DMS 273 treated with DMSO at 0.1 percent for 48 hours (cell line): ENCODE data around the gene NAP1L1.

ENCODE experiments used
- DNase-seq: peaks from one replicate; lab custom pipeline; 2025; lab: John Stamatoyannopoulos, UW

NAP1L1 gene

DNA sequence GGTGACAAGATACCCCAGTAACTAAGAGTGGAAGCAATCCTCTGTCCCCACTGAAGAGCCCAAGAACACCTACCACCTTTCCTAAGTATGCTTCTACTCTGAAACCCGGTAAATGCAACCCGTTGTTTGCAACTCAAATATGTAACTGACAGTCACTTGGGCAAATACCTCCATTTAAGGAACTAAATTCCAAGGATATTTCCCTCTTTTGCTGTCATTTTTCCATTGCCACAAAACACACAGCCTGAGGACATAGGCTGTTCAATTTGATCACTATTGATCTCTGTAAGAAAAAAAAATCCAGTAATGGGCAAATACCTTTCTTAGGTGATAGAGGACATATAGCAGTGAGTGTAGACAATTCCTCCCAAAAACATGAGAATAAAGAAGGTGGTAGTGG, 46.3 kb downstream of the NAP1L1 start:
- DNase-seq, result no peak

DNA sequence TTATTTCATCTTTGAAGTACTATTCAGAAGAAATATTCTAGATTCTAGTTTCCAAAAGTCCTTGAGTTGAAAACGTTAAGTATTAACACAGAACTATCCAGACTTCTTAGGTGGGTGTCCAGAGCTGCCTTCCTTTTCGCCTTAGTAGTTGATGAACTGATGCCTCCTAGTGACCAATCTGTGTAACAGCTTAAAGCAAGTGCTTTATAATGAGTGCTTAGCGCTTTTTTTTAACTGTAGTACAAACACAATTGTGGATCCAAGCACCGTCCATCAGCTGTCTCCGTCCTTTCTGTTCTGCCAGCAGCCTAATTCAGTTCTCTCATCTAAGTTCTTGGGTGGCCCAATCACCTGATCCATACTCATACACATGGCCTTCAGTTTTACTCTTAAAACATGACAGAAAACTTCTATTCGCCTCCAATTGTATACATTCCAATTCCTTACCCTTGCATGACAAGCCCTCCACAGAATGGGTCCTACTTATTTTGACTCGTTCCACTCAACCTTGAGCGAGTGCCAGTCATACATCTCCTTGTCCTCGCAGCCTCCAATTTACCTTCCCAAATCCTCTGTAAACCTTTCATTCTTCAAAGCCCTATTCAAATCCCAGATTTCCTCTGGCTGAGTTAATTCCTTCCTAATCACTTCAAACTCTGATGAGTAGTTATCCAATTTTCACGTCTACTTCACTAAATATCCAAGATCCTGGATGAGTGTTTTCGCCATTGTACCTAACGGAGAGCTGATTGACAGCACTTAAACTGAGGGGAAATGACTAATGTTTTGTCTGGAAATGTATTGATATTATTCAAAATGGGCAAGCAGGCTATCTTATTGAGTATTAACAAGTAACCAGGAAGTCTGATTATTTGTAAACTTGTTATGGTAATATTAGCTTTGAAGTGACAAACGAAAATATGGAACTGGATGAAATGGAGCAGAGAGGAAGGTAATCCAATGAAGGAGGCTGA, 47.1 kb downstream of the NAP1L1 start:
- DNase-seq, result peak; percentile 60

DNA sequence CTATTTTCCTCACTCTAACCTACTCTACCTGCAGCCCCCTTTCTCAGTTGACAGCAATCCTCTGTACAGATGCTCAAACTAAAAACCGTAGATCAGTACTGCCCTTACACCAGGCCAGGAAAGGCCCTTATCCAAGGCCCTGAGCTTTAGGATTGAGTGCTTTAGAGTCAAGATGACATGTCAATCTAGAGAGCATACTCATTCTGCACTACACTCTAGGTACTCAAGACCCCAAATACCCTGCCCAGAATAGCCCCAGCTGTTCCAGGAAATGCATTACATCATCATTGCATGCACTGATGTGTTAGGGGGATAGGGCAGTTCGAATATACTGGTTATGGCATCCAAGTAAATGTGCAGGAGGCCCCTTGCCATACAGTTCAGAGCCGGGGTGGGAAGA, 49.4 kb downstream of the NAP1L1 start:
- DNase-seq, result no peak

DNA sequence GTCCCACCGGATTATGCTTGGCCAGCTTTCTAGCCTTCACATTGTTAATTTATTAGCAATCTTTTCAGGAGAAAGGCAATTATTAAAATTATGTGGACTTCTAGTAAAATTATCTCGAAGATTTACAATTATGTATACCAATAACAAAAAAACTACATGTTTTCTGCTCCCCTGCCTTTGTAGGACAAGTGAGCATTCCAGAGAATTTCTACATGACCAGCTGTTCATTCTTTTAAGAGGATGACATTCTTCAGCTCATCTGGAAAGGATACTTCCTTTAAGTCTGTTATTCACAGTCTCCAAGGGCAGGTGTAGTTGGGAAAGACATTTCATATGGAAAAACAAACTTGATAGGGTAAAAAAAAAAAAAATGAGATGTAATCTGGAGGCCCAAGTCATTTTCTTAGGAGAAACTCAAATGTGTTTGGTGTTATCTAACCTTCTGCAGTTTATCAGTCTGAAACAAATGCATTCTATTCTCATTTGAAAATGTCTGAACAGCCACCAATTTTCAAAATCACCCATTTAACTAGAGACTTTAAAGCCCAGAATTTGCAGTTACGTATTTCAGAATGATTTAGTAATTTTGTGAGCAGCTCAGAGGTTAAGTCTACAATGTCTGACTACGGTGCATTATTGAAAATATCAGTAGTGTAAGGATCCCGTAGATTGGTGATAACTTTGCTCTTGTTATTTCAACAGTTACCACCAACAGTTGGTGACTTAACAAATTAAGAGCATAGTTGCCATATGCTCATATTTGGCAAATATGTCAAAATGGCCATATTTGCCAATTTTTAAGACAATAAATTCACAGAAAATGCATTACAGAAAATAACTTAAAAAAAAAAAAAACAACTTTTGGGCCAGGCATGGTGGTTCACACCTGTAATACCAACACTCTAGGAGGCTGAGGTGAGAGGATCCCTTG, 51.1 kb downstream of the NAP1L1 start:
- no peak for DNase-seq

DNA sequence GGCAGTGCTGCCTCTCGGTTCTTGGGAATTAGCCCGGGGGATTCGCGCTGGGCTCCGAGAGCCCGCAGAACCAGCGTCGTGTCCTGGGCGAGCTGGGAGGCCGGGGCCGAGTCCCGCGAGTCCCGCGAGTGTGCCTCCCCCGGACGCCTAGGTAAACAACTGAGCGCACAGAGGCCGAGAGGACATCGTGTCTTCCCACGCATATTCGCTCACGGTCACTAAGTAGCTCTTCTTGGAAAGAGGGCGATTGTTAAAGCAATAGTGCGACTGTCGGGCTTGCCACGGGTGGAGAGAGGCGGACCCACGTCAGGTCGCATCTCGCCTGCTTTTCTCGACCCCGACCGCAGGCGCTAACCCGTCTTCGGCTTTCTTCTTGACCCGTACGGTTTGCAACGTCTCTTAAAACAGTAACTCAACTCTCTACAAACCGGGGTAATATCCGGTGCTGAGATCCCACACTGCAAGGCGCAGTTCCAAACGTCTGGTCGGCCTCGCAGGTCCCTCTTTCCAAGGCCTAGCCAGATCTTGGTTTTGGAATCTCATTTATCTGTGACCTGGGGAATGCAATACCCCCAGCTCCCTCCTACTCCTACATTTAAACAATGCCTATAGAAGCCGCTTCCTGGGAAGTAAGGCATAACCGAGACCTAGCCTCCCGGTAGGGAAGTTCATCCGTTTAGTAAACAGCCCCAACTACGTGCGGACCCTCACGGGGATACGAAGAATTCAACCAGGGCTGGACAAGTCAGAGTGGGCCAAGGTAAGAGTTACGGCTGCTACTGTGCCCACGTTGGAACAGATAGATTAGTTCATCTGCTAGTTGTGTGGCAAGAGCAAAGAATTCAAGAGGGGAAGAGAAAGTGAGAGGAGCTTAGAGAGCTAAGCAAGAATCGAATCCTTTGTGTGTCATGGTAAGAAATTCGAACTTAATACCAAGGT, 52.2 kb downstream of the NAP1L1 start:
- DNase-seq, result no peak

DNA sequence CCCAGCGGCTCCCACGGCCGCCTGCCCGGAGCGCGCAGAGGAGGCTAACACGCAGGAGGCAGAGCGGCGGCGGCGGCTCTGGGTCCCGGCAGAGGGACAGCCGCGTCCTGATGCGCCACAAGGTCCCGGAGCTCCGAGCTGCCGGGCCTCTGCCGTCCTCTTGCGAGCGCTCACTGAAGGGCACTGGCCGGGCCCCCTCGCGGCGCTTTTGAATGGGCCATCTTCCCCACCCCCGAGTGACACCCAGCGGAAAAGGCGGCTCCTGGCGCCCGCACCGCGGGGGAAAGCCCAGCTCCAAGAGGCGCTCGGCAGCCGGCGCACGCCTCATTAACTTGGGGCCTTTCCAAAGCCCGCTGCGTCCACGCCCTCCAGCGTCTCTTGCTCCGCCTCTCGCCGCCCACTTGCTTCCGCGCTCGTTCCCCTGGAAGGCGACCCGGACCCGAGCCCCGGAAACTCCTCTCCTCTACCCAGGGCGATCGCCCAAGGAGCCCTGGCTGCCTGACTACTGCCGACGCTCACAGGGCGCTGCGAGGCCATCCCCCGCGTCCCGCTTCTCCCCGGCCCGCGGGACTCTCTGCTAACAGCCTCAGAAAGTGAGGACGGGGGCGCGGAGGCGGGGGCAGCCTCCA, 53.0 kb downstream of the NAP1L1 start, which contains the start of gene PHLDA1:
PHLDA1 (minus strand) TSS at position 363 of the 629 bp plus-strand sequence.
- peak; percentile 75 for DNase-seq

DNA sequence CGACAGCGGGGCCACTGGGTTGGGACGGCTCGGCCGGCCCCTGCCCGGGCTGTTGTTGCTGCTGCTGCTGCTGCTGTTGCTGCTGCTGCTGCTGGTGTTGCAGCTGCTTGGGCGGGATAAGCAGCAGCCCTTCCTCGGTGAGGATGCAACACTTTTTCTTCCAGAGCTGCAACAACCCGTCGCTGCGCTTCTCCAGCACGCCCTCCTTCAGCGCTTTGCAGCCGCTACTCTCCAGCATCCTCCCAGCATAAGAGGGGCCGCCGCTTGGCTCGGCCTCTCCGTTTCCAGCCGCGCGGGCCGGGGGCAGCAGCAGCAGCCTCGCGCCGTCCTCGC, 53.4 kb downstream of the NAP1L1 start:
- no peak for DNase-seq

- DNase-seq, result no peak
Measured at GRCh38 chr12:76030341-76031080, 54.0 kb downstream of the NAP1L1 start.

GRCh38 chr12:76029982-76030340, 54.5 kb downstream of the NAP1L1 start:
- no peak for DNase-seq

DNA sequence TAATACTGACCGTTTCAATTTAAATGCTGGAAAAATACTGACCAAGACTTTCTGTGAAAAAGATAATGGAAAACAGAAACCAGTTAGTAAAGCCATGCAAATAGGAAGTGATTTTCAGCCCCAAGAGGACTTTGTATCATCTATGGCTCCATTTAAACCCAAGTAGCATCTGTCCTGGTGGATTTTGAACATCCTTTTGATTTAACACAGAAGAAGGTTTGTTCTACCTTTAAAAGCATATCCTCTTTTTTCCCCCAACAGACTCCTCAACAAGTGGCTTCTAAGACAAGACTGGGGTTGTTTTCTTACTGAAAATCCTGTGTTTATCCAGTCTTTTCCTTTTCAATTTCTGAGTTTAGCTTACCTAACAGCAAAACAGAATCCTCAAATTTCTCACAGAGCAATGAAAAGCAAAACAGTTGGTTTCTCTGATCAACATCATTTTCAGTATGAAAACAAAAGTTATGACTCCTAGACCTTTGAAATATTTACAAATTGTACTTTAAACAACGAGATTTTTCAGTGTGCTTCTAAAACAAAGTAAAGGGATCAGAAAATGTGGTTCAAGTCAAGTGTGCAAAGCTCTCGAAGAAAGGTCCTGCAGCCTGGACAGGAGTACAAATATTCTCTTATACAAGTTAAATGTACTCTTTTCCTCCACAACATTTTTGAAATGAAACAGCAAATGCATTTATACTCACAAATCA, 55.8 kb downstream of the NAP1L1 start:
- no peak for DNase-seq

- DNase-seq, result no peak
Measured at GRCh38 chr12:76026643-76027063, 57.8 kb downstream of the NAP1L1 start.

DNA sequence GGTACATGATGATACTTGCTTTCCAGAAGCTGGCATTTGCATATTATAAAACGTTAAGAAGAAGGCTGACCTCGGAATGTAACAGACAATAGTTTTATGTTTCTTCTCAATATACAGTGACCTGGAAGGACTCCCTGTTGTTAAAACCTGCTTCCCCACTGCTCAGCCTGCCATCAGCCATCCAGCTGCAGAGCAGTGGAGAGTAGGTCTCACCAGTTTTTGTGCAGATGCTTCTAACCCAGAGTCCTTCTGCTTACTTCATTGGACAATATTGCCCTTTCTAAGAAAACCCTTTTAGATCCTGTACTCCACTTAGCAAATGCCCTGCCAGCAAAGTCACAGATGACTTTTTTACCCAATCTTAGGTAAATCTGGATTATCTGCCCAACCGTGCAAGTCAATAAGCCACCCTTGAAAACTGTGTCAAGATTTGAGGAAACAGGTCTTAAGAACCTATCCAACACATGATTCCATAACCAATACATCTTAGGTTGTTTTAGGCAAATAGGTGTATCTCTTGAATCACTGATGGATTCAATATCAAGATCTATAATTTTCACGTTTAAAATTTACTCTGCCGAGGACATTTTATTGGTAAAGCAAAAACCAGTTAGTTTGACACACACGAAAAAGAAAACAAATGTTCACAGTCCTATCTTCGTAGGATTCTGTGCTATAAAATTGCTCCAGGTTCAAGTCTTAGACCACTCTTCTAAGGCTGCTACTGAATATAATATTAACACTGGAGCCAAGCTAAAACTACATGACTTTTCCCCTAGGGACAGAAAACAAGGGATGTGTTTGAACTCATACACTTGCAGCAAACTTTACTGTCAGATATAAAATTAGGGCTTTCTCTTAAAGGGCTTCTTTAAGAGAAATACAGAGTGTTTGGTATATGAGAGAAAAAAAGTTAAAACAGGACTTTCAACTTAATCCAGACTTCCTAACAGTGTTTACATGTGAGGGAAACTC, 58.6 kb downstream of the NAP1L1 start:
- no peak for DNase-seq

DNA sequence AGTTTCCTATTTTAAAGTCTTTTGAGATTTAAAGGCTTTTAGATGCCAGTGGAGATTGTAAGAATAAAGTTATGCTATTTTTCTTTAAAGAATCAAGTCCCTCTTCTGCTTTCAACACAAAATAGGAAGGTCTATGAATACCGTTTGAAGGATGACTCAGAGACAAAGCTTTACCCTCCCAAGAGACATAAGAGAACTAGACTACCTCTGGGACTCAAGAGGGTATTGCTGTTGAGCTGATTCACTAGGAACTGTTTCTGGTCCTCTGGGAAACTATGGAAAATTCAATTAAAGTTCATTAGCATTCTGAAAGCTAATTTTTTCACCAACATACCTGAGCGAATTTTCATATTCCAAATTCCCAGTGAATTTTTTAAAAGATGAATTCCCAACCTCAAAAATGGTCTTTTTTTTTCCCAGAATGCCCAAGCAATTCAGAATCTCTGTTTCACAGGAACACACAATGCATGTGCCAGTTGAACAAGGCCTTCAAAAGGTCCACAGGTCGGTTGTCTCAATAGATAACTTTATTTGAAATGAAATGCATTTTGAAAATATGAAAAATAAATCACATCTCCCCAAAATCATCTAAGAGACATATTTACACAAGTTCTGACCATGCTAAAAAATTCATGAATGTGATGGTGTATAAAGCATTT, 59.4 kb downstream of the NAP1L1 start:
- DNase-seq, result no peak

DNA sequence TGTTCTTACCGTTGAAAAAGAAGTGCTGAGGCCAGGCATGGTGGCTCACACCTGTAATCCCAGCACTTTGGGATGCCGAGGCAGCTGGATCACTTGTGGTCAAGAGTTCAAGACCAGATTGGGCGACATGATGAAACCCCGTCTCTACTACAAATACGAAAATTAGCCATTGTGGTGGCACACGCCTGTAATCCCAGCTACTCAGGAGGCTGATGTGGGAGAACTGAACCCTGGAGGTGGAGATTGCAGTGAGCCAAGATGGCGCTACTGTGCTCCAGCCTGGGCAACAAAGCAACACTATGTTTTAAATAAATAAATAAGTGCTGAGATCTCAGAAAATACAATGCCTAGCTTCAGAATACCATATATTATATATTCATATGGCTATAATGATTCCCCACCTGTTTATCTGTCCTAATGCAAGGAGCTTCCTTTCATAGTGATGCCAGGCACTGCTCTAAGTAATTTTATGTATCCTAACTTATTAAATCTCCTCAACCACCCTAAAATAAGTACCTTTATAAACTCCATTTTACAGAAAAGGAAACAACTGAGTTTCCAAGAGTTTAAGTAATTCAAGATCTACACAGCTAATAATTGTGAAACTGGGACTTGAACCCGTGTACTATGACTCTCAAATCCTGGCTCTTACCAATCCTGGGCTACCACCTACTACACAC, 60.2 kb downstream of the NAP1L1 start:
- no peak for DNase-seq

- DNase-seq, result no peak
Measured at GRCh38 chr12:76023069-76023690, 61.3 kb downstream of the NAP1L1 start.

- no peak for DNase-seq
Measured at GRCh38 chr12:76022506-76022905, 62.0 kb downstream of the NAP1L1 start.
